SK-N-SH (cell line): ENCODE measurements around the gene PRKCB. TPM values are rescaled to one million over a fixed set of nuclear protein-coding genes. Genes with fewer than 3 reads are reported as not detected.

ENCODE experiments used
- CTCF ChIA-PET: fragments of 300-600, 350-600 bp; formaldehyde crosslinking; extraction: SDS; loops from one replicate; lab custom pipeline; 2021; lab: Yijun Ruan, JAX
- POLR2A ChIA-PET: fragments of 350-600 bp; sonication (Branson Sonifier 250); formaldehyde crosslinking; extraction: SDS; loops from one replicate; lab custom pipeline; 2020; ENCODE audit warnings: antibody characterized with exemption, inconsistent platforms; lab: Yijun Ruan, JAX
- DNase-seq: peaks from one replicate; pipeline ENCODE4 v3.0.0; 2012
- H2AFZ ChIP-seq: fragments of 200-600 bp; sonication (generic); 2 replicates; pipeline ENCODE4 v1.8.1; 2016; ENCODE audit warnings: antibody characterized with exemption, mild to moderate bottlenecking, low read depth
- H3F3A ChIP-seq: fragments of 200-600 bp; sonication (generic); replicated peaks from 2 replicates; pipeline ENCODE3; 2016; ENCODE audit warnings: antibody characterized with exemption, mild to moderate bottlenecking; ENCODE audit not compliant: insufficient read depth
- H3K27ac ChIP-seq, 2 experiments: fragments of 200-500 bp in 1 of 2; fragments of 200-600 bp in 1 of 2; sonication (Bioruptor generic) in 1 of 2; sonication (generic), shearing (Covaris generic) in 1 of 2; 2 replicates each; pipeline versions ENCODE4 v1.5.1 to v1.6.1; 2014 to 2016; ENCODE audit warnings: low read depth in 2 of 2, inconsistent platforms in 1 of 2, low read length in 1 of 2, mild to moderate bottlenecking in 1 of 2, mixed read lengths in 1 of 2
- H3K27me3 ChIP-seq: fragments of 200-600 bp; sonication (generic), shearing (Covaris generic); 2 replicates; pipeline ENCODE4 v1.6.1; 2016; ENCODE audit warnings: mixed run types; ENCODE audit not compliant: insufficient read depth
- H3K36me3 ChIP-seq, 2 experiments: fragments of 200-500 bp in 1 of 2; fragments of 200-600 bp in 1 of 2; sonication (Bioruptor generic) in 1 of 2; sonication (generic) in 1 of 2; replicated peaks in 1 of 2; 2 replicates each; pipeline versions ENCODE3 to v1.5.1; 2014 to 2016; ENCODE audit warnings: low read length in 1 of 2, mild to moderate bottlenecking in 1 of 2; ENCODE audit not compliant: insufficient read depth in 2 of 2, control insufficient read depth in 1 of 2
- H3K4me1 ChIP-seq, 2 experiments: fragments of 200-500 bp in 1 of 2; fragments of 200-600 bp in 1 of 2; sonication (Bioruptor generic) in 1 of 2; sonication (generic), shearing (Covaris generic) in 1 of 2; 2 replicates each; pipeline versions ENCODE4 v1.5.1 to v1.6.1; 2014 to 2016; ENCODE audit warnings: low read depth in 1 of 2, low read length in 1 of 2, mixed run types in 1 of 2; ENCODE audit not compliant: insufficient read depth in 2 of 2, control insufficient read depth in 1 of 2
- H3K4me2 ChIP-seq: fragments of 200-600 bp; sonication (generic), shearing (Covaris generic); 2 replicates; pipeline ENCODE4 v1.6.1; 2017; ENCODE audit warnings: mixed run types
- H3K4me3 ChIP-seq, 2 experiments: fragments of 200-500 bp in 1 of 2; fragments of 200-600 bp in 1 of 2; sonication (Bioruptor generic) in 1 of 2; sonication (generic), shearing (Covaris generic) in 1 of 2; 2 replicates each; pipeline versions ENCODE4 v1.5.1 to v1.8.1; 2014 to 2016; ENCODE audit warnings: low read depth in 2 of 2, inconsistent platforms in 1 of 2, low read length in 1 of 2, mild to moderate bottlenecking in 1 of 2, mixed read lengths in 1 of 2, moderate library complexity in 1 of 2
- H3K79me2 ChIP-seq: fragments of 200-600 bp; sonication (generic); 2 replicates; pipeline ENCODE4 v1.8.1; 2017; ENCODE audit warnings: mild to moderate bottlenecking; ENCODE audit not compliant: insufficient read depth
- H3K9ac ChIP-seq: fragments of 200-600 bp; sonication (generic); 2 replicates; pipeline ENCODE4 v1.6.1; 2017; ENCODE audit warnings: mixed run types
- H3K9me2 ChIP-seq: fragments of 200-600 bp; sonication (generic); 2 replicates; pipeline ENCODE4 v1.6.1; 2017; ENCODE audit warnings: mixed run types
- H3K9me3 ChIP-seq: fragments of 200-600 bp; sonication (generic); 2 replicates; pipeline ENCODE4 v1.6.1; 2017; ENCODE audit warnings: mixed run types, mild to moderate bottlenecking, moderate library complexity
- H4K20me1 ChIP-seq: fragments of 200-600 bp; sonication (generic); 2 replicates; pipeline ENCODE4 v1.6.1; 2017; ENCODE audit warnings: mild to moderate bottlenecking, mixed run types; ENCODE audit not compliant: insufficient read depth
- CHD2 ChIP-seq: fragments of 150-350 bp; IDR thresholded peaks from 2 replicates; pipeline ENCODE4 v1.6.1; 2018; ENCODE audit warnings: low read length; ENCODE audit not compliant: partially characterized antibody
- EP300 ChIP-seq, 2 experiments: IDR thresholded peaks; 2 replicates each; pipeline versions ENCODE4 v1.4.0 to v1.6.1; 2012; ENCODE audit warnings: borderline replicate concordance in 1 of 2, low read depth in 1 of 2, low read length in 1 of 2
- EZH2phosphoT487 ChIP-seq: fragments of 200-600 bp; sonication (generic); IDR thresholded peaks from 2 replicates; pipeline ENCODE4 v1.6.1; 2017; ENCODE audit warnings: low read depth, mixed run types, mild to moderate bottlenecking, antibody characterized with exemption, moderate library complexity, borderline replicate concordance
- FOSL2 ChIP-seq: IDR thresholded peaks from 2 replicates; pipeline ENCODE4 v1.4.0; 2012; ENCODE audit warnings: low read depth, mild to moderate bottlenecking, moderate library complexity, borderline replicate concordance
- FOXM1 ChIP-seq: IDR thresholded peaks from 2 replicates; pipeline ENCODE4 v1.4.0; 2012; ENCODE audit warnings: low read depth, mild to moderate bottlenecking
- GABPA ChIP-seq: IDR thresholded peaks from 2 replicates; pipeline ENCODE4 v1.4.0; 2012; ENCODE audit warnings: low read depth, mild to moderate bottlenecking
- GATA2 ChIP-seq: sonication (generic); formaldehyde crosslinking; IDR thresholded peaks from 2 replicates; pipeline ENCODE4 v1.5.0; 2020; ENCODE audit warnings: mild to moderate bottlenecking, missing genetic modification reagents
- PBX3 ChIP-seq: IDR thresholded peaks from 2 replicates; pipeline ENCODE4; 2012
- RAD21 ChIP-seq: IDR thresholded peaks from 2 replicates; pipeline ENCODE4 v1.6.1; 2012; ENCODE audit warnings: mild to moderate bottlenecking, low read length
- RCOR1 ChIP-seq: fragments of 150-350 bp; IDR thresholded peaks from 2 replicates; pipeline ENCODE4 v1.6.1; 2017; ENCODE audit warnings: antibody characterized with exemption, low read length
- RFX5 ChIP-seq: IDR thresholded peaks from 2 replicates; pipeline ENCODE4 v1.6.1; 2012; ENCODE audit warnings: mild to moderate bottlenecking, improper control_type of control experiment, low read length
- RXRA ChIP-seq: IDR thresholded peaks from 2 replicates; pipeline ENCODE4 v1.4.0; 2012; ENCODE audit warnings: low read depth, mild to moderate bottlenecking, borderline replicate concordance
- SMC3 ChIP-seq: IDR thresholded peaks from 2 replicates; pipeline ENCODE4 v1.6.1; 2012; ENCODE audit warnings: low read depth, low read length, improper control_type of control experiment
- USF2 ChIP-seq: fragments of 150-350 bp; IDR thresholded peaks from 2 replicates; pipeline ENCODE4 v1.6.1; 2017; ENCODE audit warnings: antibody characterized with exemption, low read length, low read depth, borderline replicate concordance
- WGBS: methylation state at CpG from one replicate; pipeline ENCODE4 v1.1.6; 2017; ENCODE audit warnings: low lambda C conversion rate; 5-methylcytosine and 5-hydroxymethylcytosine counted together
- polyA plus RNA-seq, 3 experiments: library from polyadenylated mRNA; depleted of rRNA; stranded (reverse); fragments of >200 nt; gene quantifications; 2 replicates each; pipeline ENCODE4 v1.2.3, GENCODE V29; 2012
- TF ChIP-seq, protein P1 (sequence below): fragments of 150-350 bp; IDR thresholded peaks from 2 replicates; pipeline ENCODE4 v1.6.1; 2016; ENCODE audit warnings: mild to moderate bottlenecking, low read depth, low read length

PRKCB gene
- polyA plus RNA-seq, 1 of the 3 experiments (the other 2 are of a cell fraction): 0.12 TPM

- no peak for TF ChIP-seq PBX3
- TF ChIP-seq, all 33 proteins: peak for 0
- Histone ChIP-seq H3K4me1 (no peaks in the 10 kb centered on the region), H3K9ac (no peak overlapping the region), H3K27ac (no peak overlapping the region), H4K20me1 (no peaks in the 10 kb centered on the region), H3K79me2 (no peaks in the 10 kb centered on the region), H3K27me3 (no peaks in the 10 kb centered on the region), H3K36me3 (no peaks in the 10 kb centered on the region), H3K9me2 (no peaks in the 10 kb centered on the region), H3K9me3 (no peaks in the 10 kb centered on the region), H3F3A (no peaks in the 10 kb centered on the region), H3K4me3 (no peak overlapping the region), H2AFZ (no peak overlapping the region), H3K4me2 (no peak overlapping the region)
- ChIA-PET CTCF (no interaction called here), POLR2A (no interaction called here)
- DNase-seq: no peak
- 35% methylated on average over 8 of the region's 8 CpGs for WGBS
These were observed 344.7 kb downstream of the PRKCB start for GRCh38 chr16:24180451-24180850.

DNA sequence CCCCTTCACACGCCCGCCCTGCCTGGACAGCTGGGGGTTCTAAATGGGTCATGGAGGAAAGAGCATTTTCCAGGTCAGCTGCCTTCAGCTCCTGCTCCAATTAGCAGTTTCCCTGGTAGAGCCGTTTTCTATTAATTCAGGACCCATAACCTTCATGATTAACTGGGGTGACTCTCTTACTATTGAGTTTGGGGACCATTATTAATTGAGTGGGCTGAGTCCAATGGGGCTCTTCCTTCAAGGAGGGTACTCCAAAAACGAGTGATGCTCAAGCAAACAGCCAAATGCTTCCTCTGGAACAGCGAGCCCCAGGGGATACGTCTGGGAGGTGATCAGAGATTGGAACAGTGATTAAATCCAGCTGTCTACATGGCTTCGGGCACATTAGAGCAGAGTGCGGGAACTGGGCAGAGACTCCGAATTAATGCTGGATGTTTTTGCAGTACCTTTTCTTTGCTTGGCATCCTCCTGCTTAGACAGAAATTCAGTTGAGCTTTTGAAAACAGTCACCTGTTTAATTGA is 352.3 kb downstream of the PRKCB start:
- Histone ChIP-seq H3K9me2 (no peaks in the 10 kb centered on the region), H3F3A (no peaks in the 10 kb centered on the region), H3K27me3 (no peaks in the 10 kb centered on the region)
- peak; percentile 65; the same call in 1 of the 2 replicates for TF ChIP-seq RCOR1
- TF ChIP-seq GATA2: peak; percentile 77
- TF ChIP-seq EP300 (IDR thresholded peaks at IDR 0.05; ENCODE audit: borderline replicate concordance in 1 of 2, low read depth in 1 of 2, low read length in 1 of 2): peak in 1 of 2 experiments; percentile 66; a peak in 2 of 4 replicates
- no peak for TF ChIP-seq RAD21
- TF ChIP-seq CHD2: peak; percentile 40
- TF ChIP-seq, all 33 proteins: peak for 4
- H3K9ac ChIP-seq: no peak overlapping the region
- ChIA-PET CTCF (interaction anchor here (1.0 to 2.6 kb wide), 6 partner anchors 11 to 147 kb away, joined by 3 to 6 read pairs (median 3); no protein-coding TSS in a partner anchor), POLR2A (no interaction called here)
- H4K20me1 ChIP-seq: no peaks in the 10 kb centered on the region
- H2AFZ ChIP-seq: no peak overlapping the region
- WGBS: 3% methylated on average over 9 of the region's 9 CpGs
- H3K79me2 ChIP-seq: no peaks in the 10 kb centered on the region
- peaks cover 0 to 8% of the 10 kb centered on the region in 2 experiments; a peak in 1 of 4 replicates for H3K4me1 ChIP-seq
- no peak overlapping the region; a peak in 1 of 4 replicates for H3K27ac ChIP-seq
- H3K9me3 ChIP-seq: no peaks in the 10 kb centered on the region
- no peaks in the 10 kb centered on the region for H3K36me3 ChIP-seq
- peak; percentile 71 for DNase-seq
- no peak overlapping the region for H3K4me3 ChIP-seq
- H3K4me2 ChIP-seq: no peak overlapping the region

GRCh38 chr16:24188751-24189318 is 353.1 kb downstream of the PRKCB start:
- no peaks in the 10 kb centered on the region for H3K79me2 ChIP-seq
- no peak overlapping the region for H2AFZ ChIP-seq
- H3K36me3 ChIP-seq: no peaks in the 10 kb centered on the region
- H3K27me3 ChIP-seq: no peaks in the 10 kb centered on the region
- no peak overlapping the region for H3K9ac ChIP-seq
- H3K9me2 ChIP-seq: no peaks in the 10 kb centered on the region
- H3K9me3 ChIP-seq: no peaks in the 10 kb centered on the region
- WGBS: 31% methylated on average over 6 of the region's 6 CpGs
- H3F3A ChIP-seq: no peaks in the 10 kb centered on the region
- ChIA-PET CTCF (interaction anchor here (1.0 to 2.6 kb wide), 6 partner anchors 11 to 143 kb away, joined by 3 to 6 read pairs (median 4); no protein-coding TSS in a partner anchor), POLR2A (no interaction called here)
- no peak overlapping the region for H3K4me2 ChIP-seq
- peaks cover 0 to 8% of the 10 kb centered on the region in 2 experiments; a peak in 1 of 4 replicates for H3K4me1 ChIP-seq
- DNase-seq: no peak
- TF ChIP-seq, protein P1, sequence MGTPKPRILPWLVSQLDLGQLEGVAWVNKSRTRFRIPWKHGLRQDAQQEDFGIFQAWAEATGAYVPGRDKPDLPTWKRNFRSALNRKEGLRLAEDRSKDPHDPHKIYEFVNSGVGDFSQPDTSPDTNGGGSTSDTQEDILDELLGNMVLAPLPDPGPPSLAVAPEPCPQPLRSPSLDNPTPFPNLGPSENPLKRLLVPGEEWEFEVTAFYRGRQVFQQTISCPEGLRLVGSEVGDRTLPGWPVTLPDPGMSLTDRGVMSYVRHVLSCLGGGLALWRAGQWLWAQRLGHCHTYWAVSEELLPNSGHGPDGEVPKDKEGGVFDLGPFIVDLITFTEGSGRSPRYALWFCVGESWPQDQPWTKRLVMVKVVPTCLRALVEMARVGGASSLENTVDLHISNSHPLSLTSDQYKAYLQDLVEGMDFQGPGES: no peak
- no peak for TF ChIP-seq RCOR1
- no peak for TF ChIP-seq GATA2
- no peak for TF ChIP-seq USF2
- no peak for TF ChIP-seq SMC3
- no peak for TF ChIP-seq GABPA
- TF ChIP-seq RFX5: no peak
- no peak for TF ChIP-seq FOXM1
- no peak for TF ChIP-seq EZH2phosphoT487
- no peak for TF ChIP-seq RXRA
- TF ChIP-seq FOSL2: no peak
- H3K27ac ChIP-seq: no peak overlapping the region; a peak in 1 of 4 replicates
- H4K20me1 ChIP-seq: no peaks in the 10 kb centered on the region
- no peak overlapping the region for H3K4me3 ChIP-seq
